ENCODE measurements around the gene RASSF8. TPM values are rescaled to one million over a fixed set of nuclear protein-coding genes. Genes with fewer than 3 reads are reported as not detected.

Gene RASSF8
- total RNA-seq, 1 experiment from 2014 or later: 9.2 TPM

GRCh38 chr12:25983625-25984024 is 25.1 kb downstream of the RASSF8 start:
- TF ChIP-seq MAX (IDR thresholded peaks at IDR 0.05) (no peak), CEBPB (IDR thresholded peaks at IDR 0.05; ENCODE audit: low read depth) (no peak), REST (IDR thresholded peaks at IDR 0.05; ENCODE audit: low read depth) (no peak), ZNF274 (IDR thresholded peaks at IDR 0.05; ENCODE audit: low read depth, low read length) (no peak), ZBTB33 (IDR thresholded peaks at IDR 0.05; ENCODE audit: extremely low read depth, insufficient replicate concordance, low read length) (no peak)
- POLR2A ChIA-PET: no interaction called here
- Histone ChIP-seq H3K79me2 (ENCODE audit: insufficient read depth, low read length) (no peaks in the 10 kb centered on the region), H3K4me3 (replicated peaks in 1 of 2; ENCODE audit: low read depth in 1 of 2, low read length in 2 of 2) (no peak overlapping the region), H3K9me2 (ENCODE audit: insufficient read depth) (no peaks in the 10 kb centered on the region), H3K4me1 (ENCODE audit: control insufficient read depth in 1 of 2, insufficient read depth in 2 of 2, low read length in 2 of 2) (no peaks in the 10 kb centered on the region), H4K20me1 (ENCODE audit: insufficient read depth) (no peaks in the 10 kb centered on the region), H3K36me3 (ENCODE audit: control insufficient read depth in 1 of 2, insufficient read depth in 2 of 2, low read length in 2 of 2) (no peaks in the 10 kb centered on the region), H3K9ac (ENCODE audit: low read length) (no peak overlapping the region), H3K27me3 (ENCODE audit: insufficient read depth, low read length) (no peaks in the 10 kb centered on the region), H3K9me3 (ENCODE audit: control insufficient read depth in 1 of 2, insufficient read depth in 1 of 2, low read depth in 1 of 2, low read length in 2 of 2) (no peaks in the 10 kb centered on the region), H3K4me2 (ENCODE audit: low read length) (no peak overlapping the region), H3K27ac (ENCODE audit: low read depth, low read length) (no peak overlapping the region), H2AFZ (ENCODE audit: low read depth, low read length, poor library complexity, severe bottlenecking) (no peak overlapping the region)
- DNase-seq (ENCODE audit: low read depth, low spot score) (no peak), ATAC-seq (no peak)
- CTCF ChIA-PET: no interaction called here
- RAD21 ChIA-PET (ENCODE audit: low non-redundant PET in 1 of 2, low total read pairs in 2 of 2, uncharacterized antibody in 2 of 2, unreplicated experiment in 2 of 2): no interaction called here
- intact Hi-C loops (cut with micrococcal nuclease): no loop called here
- no TSS peak for BruUV-seq (replicated peaks)

All from HCT116 (cell line).